Activated T-cell treated with anti-CD3 and anti-CD28 coated beads, Interleukin-2, amount 50 U/mL, for 24 hours (primary cell): ENCODE results near the gene RECK.

ENCODE experiments used
- DNase-seq: peaks from one replicate; pipeline ENCODE4 v3.0.0-alpha.2; 2020
- H3K27ac Mint-ChIP-seq: 2 replicates; pipeline ENCODE4 v1.8.0; 2020; ENCODE audit warnings: mild to moderate bottlenecking, mixed read lengths
- H3K27me3 Mint-ChIP-seq: 2 replicates; pipeline ENCODE4 v1.8.0; 2020; ENCODE audit warnings: mixed read lengths
- H3K36me3 Mint-ChIP-seq: 2 replicates; pipeline ENCODE4 v1.8.0; 2020; ENCODE audit warnings: low read depth, mixed read lengths
- H3K4me1 Mint-ChIP-seq: 2 replicates; pipeline ENCODE4 v1.8.0; 2020; ENCODE audit warnings: low read depth, mixed read lengths
- H3K4me3 Mint-ChIP-seq: 2 replicates; pipeline ENCODE4 v1.8.0; 2020; ENCODE audit warnings: mild to moderate bottlenecking, moderate library complexity, mixed read lengths
- H3K9me3 Mint-ChIP-seq: 2 replicates; pipeline ENCODE4 v1.8.0; 2020; ENCODE audit warnings: mixed read lengths

Gene RECK

GRCh38 chr9:36166168-36166927 is 129.6 kb downstream of the RECK start:
- H3K36me3 Mint-ChIP-seq: no peaks in the 10 kb centered on the region
- peak overlapping the region; percentile 84 for H3K27ac Mint-ChIP-seq
- H3K9me3 Mint-ChIP-seq: no peaks in the 10 kb centered on the region
- peaks cover 6% of the 10 kb centered on the region for H3K4me1 Mint-ChIP-seq
- H3K4me3 Mint-ChIP-seq: peak overlapping the region; percentile 74
- H3K27me3 Mint-ChIP-seq: no peaks in the 10 kb centered on the region
- peak; percentile 93 for DNase-seq

- Mint-ChIP-seq H3K4me3 (no peak within 1 kb of the TSS), H3K27me3 (no peaks in the 10 kb centered on the region), H3K4me1 (peaks cover 6% of the 10 kb centered on the region), H3K27ac (no peak within 1 kb of the TSS), H3K9me3 (no peaks in the 10 kb centered on the region), H3K36me3 (no peaks in the 10 kb centered on the region)
- DNase-seq: no peak
Observed at GRCh38 chr9:36169166-36169565, 132.5 kb downstream of the RECK start, which contains the start of gene CCIN. Gene CCIN, plus strand, starts transcription at chr9:36169388. Its CDS starts 115 bp downstream, at chr9:36169503.

- DNase-seq: no peak
- H3K4me3 Mint-ChIP-seq: no peak overlapping the region
- peaks cover 6% of the 10 kb centered on the region for H3K4me1 Mint-ChIP-seq
- H3K9me3 Mint-ChIP-seq: no peaks in the 10 kb centered on the region
- H3K27ac Mint-ChIP-seq: no peak overlapping the region
- H3K27me3 Mint-ChIP-seq: no peaks in the 10 kb centered on the region
- H3K36me3 Mint-ChIP-seq: no peaks in the 10 kb centered on the region
Observed at GRCh38 chr9:36169708-36170107, 133.0 kb downstream of the RECK start.

- no peaks in the 10 kb centered on the region for H3K27me3 Mint-ChIP-seq
- DNase-seq: no peak
- H3K27ac Mint-ChIP-seq: no peak overlapping the region
- H3K36me3 Mint-ChIP-seq: no peaks in the 10 kb centered on the region
- no peaks in the 10 kb centered on the region for H3K9me3 Mint-ChIP-seq
- H3K4me1 Mint-ChIP-seq: peaks cover 4% of the 10 kb centered on the region
- no peak overlapping the region for H3K4me3 Mint-ChIP-seq
Observed at GRCh38 chr9:36170531-36170930, 133.8 kb downstream of the RECK start.

- Mint-ChIP-seq H3K4me1 (peaks cover 1% of the 10 kb centered on the region), H3K9me3 (no peaks in the 10 kb centered on the region), H3K27ac (no peak overlapping the region), H3K36me3 (no peaks in the 10 kb centered on the region), H3K27me3 (no peaks in the 10 kb centered on the region), H3K4me3 (no peak overlapping the region)
- no peak for DNase-seq
Observed at GRCh38 chr9:36173861-36174260, 137.1 kb downstream of the RECK start.
